Caki2 (cell line): ENCODE data around the gene YTHDF2. TPM values are rescaled to one million over a fixed set of nuclear protein-coding genes. Genes with fewer than 3 reads are reported as not detected.

Source experiments
- DNase-seq: peaks from one replicate; pipeline ENCODE4 v3.0.0-alpha.2; 2015; ENCODE audit warnings: low read depth
- in situ Hi-C: cut with HindIII; loops from 2 replicates; pipeline ENCODE4 v1.10.0; 2016; ENCODE audit warnings: low sequenced_read_pairs, low pct_unique_long_range_greater_than_20kb, mixed read lengths
- total RNA-seq: library from RNA; depleted of rRNA; stranded (reverse); fragments of >200 nt; shearing (Covaris generic); gene quantifications from 2 replicates; pipeline ENCODE4 v1.2.3, GENCODE V29; 2014; ENCODE audit warnings: low replicate concordance; rRNA removed

YTHDF2 gene
- total RNA-seq, 1 experiment from 2014 or later = 52.2 TPM

DNA sequence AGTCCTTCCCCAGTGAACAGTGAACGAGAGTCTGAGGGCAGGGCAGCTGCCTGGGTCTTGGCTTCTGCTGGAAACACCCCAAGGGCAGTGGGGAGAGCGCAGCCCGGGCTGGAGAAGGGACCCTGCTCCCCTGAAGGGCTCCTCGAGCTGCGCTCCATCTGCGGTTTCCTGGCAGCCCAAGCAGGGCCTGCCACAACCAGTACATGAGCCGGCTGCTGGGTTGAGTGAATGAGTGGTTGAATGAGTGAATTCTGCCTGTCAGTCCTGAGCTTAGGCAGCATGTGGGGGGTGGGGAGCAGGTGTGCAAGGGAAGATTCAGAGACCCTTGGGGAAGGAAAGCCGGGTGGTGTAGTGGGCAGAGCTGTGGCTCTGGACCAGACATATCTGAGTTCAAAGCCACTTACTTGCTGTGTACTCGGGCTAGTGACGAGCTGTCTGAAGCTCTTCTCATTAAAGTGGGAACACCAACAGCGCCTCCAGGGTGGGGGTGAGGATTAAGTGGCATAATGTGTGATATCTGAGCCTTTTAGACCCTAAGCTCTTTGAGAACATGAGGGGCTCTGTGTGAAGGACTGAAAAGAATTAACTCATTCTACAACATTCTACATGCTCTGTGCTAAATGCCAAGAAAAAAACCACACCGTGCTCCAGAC lies 78.9 kb downstream of the YTHDF2 start:
- DNase-seq = no peak
- in situ Hi-C loops = no loop called here

GRCh38 chr1:28817133-28817532 lies 80.4 kb downstream of the YTHDF2 start:
- in situ Hi-C loops = no loop called here
- DNase-seq = no peak

DNA sequence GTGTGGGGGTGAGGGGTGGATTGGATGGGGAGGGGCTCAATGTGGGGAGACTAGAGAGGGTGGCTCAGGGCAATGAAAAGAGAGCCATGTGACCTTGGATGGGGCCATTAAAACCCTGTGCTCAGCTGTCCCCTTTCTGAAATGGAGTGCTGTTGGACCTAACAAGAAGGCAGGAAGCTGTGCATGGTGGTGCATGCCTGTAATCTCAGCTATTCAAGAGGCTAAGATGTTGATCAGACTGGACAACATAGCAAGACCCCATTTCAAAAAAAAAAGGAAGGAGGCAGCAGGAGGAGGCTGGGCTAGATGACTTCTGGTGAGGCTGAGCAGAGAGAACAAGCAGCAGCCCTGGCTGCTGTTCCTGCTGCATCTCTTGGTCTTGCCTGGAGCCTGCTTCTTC lies 82.3 kb downstream of the YTHDF2 start:
- no peak for DNase-seq
- in situ Hi-C loops = no loop called here

Other genes starting within 250 kb of the YTHDF2 start
- gene RCC1, start 230.9 kb upstream of the YTHDF2 start, total RNA-seq = 76.9 and 87.3 TPM in 2 replicates
- 15.3 and 22.7 TPM in 2 replicates for gene TRNAU1AP, start 183.9 kb upstream of the YTHDF2 start, total RNA-seq
- gene RAB42, start 144.7 kb upstream of the YTHDF2 start, total RNA-seq = not detected in 2 replicates
- 19.7 and 27.3 TPM in 2 replicates for gene TAF12, start 93.9 kb upstream of the YTHDF2 start, total RNA-seq
- not detected in 2 replicates for gene RNU11, start 88.3 kb upstream of the YTHDF2 start, total RNA-seq
- gene GMEB1, start 68.2 kb upstream of the YTHDF2 start, total RNA-seq = 6.7 and 7.6 TPM in 2 replicates
- gene OPRD1, start 75.2 kb downstream of the YTHDF2 start, total RNA-seq = not detected in 2 replicates
- gene EPB41, start 177.6 kb downstream of the YTHDF2 start, total RNA-seq = 11.8 and 17.6 TPM in 2 replicates